Effector CD4-positive, alpha-beta T cell (primary cell): ENCODE results near the gene WFDC6. TPM values are rescaled to one million over a fixed set of nuclear protein-coding genes. Genes with fewer than 3 reads are reported as not detected.
"Not testable (repeated sequence)": the region's sequence is repeated elsewhere in the genome, so short reads cannot be mapped to it uniquely, and the experiment has no call there.

ENCODE experiments used
- DNase-seq: peaks from one replicate; pipeline ENCODE4 v3.0.0-alpha.2; 2020
- total RNA-seq: gene quantifications from one replicate; lab custom pipeline; 2026; lab: John Stamatoyannopoulos, UW

The WFDC6 gene
- not detected for total RNA-seq

GRCh38 chr20:45539382-45539781, at the start of gene WFDC6:
WFDC6 (minus strand) TSS chr20:45539482; CDS start chr20:45539407, 75 bp downstream.
- no peak for DNase-seq

DNA sequence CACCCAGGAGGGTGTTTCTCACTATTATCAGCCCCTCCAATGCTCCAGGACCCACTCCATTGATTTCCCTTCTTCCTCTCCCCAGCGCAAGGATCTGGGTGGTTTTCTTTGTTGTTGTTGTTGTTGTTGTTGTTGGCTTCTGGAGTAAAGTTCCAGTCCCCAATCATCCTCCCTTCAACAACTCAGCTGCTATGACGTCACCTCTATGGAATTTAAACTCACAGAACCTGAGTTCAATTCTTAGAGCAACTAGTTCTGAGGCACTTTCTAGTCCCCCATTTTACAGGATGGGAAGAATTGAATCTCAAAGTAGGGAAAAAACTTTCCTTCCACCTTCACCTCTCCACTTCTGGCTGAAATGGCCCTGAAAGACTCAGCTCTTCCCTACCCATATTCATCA, 49.5 kb upstream of the WFDC6 start:
- DNase-seq = no peak

DNA sequence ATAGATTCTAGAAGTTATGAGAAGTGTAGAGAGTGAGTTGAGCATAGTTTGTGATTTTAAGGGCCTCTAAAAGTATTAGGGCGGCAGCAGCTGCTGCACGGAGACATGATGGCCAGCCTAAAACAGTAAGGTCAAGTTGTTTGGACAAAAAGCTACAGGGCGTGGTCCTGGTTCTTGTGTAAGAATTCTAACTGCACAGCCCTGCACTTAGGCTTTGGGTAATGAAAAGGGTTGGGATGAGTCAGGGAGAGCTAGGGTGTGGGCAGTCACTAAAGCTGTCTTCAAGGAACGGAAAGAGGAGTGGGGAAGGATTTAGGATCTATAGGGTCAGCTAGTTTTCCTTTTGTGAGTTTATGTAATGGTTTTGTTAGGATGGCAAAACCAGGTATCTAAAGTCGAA, 46.7 kb upstream of the WFDC6 start:
- not testable (repeated sequence) for DNase-seq

DNA sequence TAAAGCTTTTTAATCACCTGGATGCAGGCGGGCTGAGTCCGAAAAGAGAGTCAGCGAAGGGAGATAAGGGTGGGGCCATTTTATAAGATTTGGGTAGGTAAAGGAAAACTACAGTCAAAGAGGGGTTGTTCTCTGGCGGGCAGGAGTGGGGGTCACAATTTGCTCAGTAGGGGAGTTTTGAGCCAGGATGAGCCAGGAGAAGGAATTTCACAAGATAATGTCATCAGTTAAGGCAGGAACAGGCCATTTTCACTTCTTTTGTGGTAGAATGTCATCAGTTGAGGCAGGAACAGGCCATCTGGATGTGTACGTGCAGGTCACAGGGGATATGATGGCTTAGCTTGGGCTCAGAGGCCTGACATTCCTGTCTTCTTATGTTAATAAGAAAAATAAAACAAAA, 45.0 kb upstream of the WFDC6 start:
- DNase-seq = not testable (repeated sequence)

DNA sequence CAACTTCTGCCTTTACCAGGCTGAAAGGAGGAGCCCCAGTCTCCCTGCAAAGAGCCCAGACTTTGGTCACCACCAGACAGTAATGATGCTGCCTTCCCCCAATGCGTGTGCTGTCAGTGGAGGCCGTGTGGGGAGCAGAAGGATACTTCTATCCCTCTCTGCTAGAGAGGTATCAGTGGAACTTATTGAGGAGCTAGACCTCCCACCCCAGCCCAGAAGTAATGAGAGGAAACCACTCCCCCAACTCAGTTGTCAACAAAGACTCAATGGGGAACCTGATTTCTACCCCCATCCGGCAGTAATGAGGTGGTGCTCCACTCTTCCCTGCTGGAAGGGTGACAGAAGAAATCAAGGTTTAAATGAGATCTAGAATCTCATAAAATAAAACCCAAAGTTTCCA, 44.2 kb upstream of the WFDC6 start:
- DNase-seq = no peak

DNA sequence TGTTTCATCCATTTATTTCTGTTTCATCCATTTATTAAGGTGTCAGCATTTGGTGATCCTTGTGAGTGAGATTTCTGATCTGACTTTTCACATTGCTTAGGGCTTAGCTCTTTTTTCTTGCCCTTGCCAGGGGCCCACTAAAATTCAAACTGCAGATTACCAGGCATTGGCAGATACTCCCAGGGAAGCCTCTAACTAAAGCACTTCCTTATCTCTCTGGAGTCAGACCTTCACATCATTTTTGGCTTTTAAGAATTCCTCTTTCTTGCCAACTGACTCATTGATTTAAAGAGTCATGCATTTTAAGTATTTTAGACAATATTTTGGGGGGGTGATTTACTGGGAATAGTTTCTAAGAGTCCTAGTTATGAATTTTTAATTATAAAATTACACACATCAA, 42.4 kb upstream of the WFDC6 start:
- no peak for DNase-seq

DNA sequence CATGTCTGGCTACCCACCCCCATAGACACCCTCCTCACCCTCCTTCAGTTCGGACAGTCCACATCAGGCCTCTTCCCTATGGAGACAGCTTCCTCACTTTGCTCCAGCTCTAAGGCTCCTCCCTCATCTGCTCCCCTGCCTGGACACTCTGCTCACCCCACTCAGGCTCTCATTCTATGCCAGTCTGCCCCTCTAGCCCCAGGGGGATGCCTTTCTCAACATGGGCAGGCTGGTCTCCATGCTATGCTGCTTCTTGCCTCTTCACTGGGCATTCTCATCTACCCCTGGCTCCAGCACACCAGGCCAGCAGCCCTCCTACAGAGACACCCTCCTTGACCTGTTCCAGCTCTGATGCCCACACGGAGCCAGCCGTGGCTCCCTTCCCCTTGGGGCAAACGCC, 39.9 kb upstream of the WFDC6 start, which contains the start of gene WFDC8:
WFDC8 (minus strand) TSS at position 101 of the 400 bp plus-strand sequence; CDS start at position 64, 37 bp downstream.
- DNase-seq = no peak

DNA sequence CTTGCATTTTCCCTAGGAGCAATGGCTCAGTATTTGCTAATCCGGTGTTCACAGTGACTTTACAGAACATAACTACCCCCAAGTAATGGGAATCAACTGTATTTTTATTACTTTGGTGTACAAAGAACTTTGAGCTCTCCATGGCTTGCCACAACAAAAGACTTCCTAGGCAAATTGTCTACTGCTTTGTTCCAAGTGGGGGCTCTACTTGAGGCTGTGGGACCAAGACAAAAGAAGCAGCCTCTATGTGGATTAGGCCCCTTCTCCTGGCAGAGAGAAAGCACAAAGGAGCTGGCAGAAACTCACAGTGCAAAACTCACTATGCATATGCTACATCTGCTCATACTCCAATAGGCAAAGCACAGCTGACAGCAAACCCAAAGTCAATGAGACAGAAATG, 38.9 kb upstream of the WFDC6 start:
- no peak for DNase-seq

DNA sequence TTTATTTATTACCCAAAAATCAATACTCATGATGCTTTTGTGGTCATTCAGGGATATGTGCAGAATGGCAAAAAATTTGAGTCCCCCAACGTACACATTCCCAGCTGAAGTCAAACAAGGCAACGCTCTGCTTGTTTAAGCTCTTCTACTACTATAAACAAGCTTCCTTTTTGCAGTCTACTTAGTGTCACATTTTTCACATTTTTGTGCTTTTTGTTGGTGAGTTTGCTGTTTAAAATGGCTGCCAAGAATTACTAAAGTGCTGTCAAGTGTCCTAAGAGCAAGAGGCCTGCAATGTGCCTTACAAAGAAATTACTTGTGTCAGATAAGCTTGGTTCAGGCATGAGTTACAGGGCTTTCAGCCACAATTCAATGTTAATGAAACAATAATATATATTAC, 37.7 kb upstream of the WFDC6 start:
- DNase-seq = no peak

- DNase-seq = no peak
Measured at GRCh38 chr20:45575931-45576330, 36.6 kb upstream of the WFDC6 start.

DNA sequence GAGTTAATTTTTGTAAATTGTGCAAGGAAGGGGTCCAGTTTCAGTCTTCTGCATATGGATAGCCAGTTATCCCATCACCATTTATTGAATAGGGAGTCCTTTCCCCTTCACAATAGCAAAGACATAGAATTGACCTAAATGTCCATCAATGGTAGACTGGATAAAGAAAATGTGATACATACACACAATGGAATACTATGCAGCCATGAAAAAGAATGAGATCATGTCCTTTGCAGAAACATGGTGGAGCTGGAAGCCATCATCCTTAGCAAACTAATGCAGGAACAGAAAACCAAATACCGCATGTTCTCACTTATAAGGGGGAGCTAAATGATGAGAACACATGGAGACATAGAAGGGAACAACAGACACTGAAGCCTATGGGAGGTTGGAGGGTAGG, 30.4 kb upstream of the WFDC6 start:
- not testable (repeated sequence) for DNase-seq

DNA sequence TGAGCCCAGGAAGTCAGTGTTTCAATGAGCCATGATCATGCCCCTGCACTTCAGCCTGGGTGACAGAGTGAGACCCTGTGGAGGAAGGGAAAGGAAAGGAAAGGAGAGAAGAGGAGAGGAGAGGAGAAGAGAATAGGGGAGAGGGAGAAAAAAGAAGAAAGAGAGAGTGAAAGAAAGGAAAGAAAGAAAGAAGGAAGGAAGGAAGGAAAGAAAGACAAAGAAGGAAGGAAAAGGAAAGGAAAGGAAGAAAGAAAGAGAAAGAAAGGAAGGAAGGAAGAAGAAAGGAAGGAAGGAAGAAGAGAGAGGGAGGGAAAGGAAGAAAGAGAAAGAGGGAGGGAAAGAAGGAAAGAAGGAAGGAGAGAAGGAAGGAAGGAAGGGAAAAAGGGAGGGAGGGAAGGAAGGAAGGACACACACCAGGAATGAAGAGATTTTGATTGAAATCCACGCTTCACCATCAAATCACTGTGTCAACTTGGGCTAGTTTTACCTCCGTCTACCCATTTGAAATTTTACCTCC, 25.5 kb upstream of the WFDC6 start:
- DNase-seq = no peak

DNA sequence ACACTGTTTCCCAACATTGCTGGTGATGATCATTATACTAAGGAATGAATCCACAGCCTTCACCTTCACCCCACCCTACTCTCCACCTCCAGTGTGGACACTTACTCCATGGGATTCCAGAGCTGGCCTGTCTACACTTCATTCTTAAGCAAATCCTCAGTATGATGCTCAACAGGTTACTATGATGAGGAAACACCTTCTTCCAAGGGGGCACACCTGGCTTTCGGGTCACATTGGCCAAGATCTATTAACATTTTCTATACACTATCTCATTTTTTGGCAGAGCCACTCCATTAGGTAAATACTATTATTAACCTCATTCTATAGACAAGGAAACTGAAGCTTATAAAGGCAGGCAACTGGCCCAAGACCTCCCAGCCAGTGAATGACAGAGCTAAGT, 15.9 kb upstream of the WFDC6 start:
- no peak for DNase-seq

GRCh38 chr20:45552456-45552855, 13.2 kb upstream of the WFDC6 start:
- DNase-seq = no peak

DNA sequence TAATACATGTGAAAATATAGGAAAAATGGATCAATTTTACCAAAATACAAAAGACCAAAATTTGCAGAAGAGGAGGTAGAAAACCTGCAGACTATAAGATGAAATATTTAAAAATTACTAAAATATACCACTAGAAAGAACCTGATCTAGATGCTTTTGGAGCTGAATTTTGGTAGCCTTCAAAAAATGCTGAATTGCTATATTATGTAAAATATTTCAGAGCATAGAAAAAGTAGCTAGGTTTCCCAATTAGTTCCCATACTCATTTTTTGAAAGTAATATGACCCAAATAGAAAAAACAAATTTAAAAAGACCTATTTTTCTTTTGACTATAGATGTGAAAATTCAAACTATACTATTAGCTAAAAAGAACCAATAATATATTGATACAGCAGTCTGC, 11.5 kb upstream of the WFDC6 start:
- DNase-seq = no peak

- DNase-seq = no peak
Measured at GRCh38 chr20:45548410-45548809, 9.1 kb upstream of the WFDC6 start.

DNA sequence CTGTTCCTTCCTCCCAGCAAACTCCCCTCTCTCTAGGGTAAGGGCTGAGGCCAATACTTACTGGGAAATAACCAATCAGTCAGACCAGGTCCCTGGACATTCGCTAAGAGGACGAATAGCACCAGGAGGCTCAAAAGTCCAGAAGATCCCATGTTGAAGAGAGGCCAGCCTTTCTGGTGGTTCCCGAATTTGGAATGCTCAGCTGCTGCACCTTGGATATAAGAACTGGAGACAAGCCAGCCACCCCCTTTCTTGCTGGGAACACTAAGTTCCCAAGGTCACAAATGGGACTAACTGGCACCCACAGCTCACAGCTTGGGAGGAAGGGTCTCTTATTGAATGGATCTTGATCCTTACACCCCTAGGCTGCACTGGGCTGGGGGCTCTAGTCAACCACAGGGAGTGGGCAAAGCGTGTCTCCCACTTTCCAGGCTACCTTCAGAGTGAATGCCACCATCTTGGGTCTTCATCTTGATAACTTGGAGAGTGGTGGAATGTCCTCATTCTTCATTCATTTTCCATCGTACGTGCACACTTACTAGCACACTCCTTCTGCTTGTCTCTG, 8.0 kb upstream of the WFDC6 start, which contains the start of gene EPPIN:
EPPIN (minus strand) TSS at position 196 of the 565 bp plus-strand sequence; CDS start at position 152, 44 bp downstream.
- no peak for DNase-seq

DNA sequence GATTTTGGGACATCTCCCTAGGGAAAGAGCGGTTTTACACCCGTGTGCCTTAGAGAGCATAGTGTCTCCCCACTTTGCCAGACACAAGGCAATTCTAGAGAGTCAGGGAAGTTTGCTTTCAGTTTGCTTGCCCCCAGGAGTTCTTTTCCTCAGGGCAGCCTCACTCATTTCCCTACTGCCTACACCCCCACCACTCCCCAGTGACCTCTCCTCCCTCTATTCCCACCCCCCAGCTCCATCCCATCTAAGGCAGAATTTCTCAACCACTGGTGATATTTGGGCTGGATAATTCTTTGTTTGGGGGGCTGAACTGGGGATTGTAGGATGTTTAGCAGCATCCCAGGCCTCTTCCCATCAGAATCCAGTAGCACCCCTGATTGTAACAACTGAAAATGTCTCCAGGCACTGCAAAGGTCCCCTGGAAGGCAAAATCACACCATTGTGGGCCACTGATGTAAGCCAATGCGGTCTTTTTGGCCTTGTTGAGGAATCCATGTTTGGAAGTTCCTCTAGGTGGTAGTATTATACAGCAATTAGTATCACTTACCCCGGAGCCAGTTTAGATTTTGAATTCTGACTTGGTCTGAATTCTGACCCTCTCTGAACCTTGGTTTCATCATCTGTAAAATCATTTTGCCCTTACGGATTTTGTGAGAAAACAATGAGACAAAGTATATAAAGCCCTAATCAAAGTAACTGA, 6.6 kb upstream of the WFDC6 start:
- DNase-seq = no peak

GRCh38 chr20:45545351-45545750, 6.1 kb upstream of the WFDC6 start:
- DNase-seq = no peak

GRCh38 chr20:45538209-45538799, 978 bp downstream of the WFDC6 start:
- DNase-seq = no peak

DNA sequence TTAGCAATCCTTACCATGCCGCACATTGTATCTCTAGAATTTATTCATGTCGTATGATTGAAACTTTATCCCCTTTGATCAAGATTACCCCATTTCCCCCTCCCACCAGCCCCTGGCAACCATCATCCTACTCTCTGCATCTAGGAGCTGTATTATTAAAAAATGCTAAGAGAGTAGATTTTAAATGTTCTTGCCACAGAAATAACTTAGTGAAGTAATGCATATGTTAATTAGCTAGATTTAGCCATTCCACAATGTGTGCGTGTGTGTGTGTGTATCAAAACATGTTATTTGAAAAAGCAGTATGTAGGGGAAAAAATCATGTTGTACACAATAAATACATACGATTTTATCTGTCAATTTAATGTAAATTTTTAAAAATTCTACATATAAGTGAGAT, 12.0 kb downstream of the WFDC6 start:
- DNase-seq = no peak

- no peak for DNase-seq
Measured at GRCh38 chr20:45523821-45524220, 15.5 kb downstream of the WFDC6 start.

DNA sequence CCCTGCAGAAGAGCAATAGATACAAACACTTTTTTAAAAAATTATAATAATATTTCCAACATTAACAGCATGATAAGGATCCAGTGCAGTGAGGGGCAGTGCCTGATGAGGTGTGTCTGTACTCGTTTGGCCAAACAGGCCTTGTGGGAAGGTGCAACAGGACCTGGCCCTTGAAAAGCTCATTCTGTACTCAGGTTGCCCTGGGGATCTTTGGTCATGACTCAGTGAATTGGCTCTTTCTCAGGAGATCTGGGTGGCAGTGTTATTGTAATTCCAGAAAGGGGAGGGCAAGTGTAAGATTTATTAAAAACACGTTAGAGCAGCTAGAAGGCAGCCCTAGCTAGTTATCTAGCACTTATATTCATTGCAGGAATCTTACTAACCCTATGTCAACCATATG, 21.0 kb downstream of the WFDC6 start:
- DNase-seq = no peak
